Stimulated activated CD4-positive, alpha-beta T cell treated with anti-CD3 and anti-CD28 coated beads, Interleukin-1b, Interleukin-23, amount 100 ng/mL, for 4 hours (primary cell): ENCODE measurements around the gene PPP6R1.
A peak's percentile ranks its signal among the peaks of the same experiment; 100 is the strongest.

Source experiments
- DNase-seq, 2 donors: peaks; one replicate each; pipeline ENCODE4 v3.0.0-alpha.2; 2020; ENCODE audit warnings: low read depth in 2 of 2

The PPP6R1 gene

DNA sequence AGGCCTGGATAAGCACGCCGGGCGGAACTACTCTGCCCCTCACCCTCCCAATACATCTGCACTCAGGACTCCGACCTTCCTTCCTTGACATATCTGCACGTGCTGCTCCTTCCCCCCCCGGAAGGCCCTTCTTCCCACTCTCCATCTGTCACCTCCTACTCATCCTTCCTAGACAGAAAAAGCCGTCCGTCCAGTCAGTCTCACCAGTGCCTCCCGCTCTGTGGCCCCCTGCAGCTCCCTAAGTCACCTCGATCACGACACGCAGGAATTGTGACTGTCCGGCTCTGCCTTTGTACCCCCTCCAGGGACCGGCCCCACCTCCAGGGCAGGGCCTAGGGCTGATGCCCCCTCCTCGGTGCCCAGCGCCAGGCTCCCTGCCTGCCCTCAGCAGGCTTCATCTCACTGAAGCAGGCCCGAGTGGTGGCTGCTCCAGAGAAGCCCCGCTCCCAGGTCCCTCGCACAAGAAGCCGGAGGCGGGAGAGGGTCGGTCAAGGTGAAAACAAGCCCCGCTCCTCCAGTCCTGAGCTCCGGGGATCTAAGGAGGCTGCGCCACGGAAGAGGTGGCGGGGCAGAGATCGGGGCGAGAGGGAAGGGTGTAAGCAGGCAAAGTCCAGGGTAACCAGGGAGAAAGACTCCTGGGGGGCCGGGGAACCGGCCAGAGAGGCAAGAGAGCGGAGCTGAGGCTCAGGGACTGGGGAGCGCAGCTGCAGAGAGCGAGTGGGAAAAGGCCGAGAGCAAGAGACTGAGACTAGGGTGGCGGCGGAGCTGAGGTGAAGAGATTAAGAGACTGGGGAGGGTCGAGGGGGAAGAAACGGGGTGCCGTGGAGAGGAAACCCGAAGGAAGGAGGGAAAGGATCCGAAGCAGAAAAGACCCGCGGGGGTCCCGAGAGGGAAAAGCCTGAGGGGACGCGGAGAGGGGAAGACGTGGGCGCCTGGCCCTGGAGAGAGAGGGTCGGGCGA lies 1.1 kb downstream of the PPP6R1 start:
- peak in 1 of 2 donors; percentile 6 for DNase-seq

DNA sequence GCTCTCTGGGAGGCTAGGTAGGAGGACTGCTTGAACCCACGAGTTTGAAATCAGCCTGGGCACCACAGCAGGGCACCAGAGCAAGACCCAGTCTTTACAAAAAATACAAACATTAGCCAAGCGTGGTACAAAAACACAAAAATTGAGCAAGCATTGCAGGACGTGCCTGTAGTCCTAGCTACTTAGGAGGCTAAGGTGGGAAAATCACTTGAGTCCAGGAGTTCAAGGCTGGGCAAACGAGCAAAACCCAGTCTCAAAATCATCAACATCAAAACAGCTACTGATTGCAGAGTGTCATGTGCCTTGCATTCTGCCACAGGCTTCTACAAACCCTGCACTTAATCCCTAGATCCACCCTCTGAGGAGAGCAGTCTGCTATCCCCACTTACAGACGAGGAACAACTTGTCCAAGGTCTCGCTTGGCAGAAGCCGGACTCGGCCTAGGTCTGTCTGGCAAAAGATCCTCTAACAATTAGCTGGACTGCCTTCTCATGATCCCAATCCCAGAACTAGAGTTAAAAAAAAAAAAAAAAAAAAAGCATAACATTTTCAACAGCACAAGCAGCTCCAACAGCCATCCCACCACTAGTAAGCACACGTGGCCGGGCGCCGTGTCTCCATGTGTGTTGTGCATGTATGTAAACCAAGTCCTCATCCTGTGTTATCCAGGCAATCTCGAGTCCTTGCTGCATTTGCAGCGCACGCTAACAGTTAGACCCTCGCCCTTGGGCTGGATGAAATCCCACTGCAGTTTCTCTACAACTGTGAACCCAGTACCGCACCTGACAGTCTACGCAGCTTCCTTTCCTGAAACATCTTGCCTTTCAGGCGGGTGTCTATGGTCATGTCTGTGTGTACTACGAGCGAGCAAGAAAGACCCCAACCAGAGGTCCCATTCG lies 2.0 kb downstream of the PPP6R1 start:
- no peak for DNase-seq

DNA sequence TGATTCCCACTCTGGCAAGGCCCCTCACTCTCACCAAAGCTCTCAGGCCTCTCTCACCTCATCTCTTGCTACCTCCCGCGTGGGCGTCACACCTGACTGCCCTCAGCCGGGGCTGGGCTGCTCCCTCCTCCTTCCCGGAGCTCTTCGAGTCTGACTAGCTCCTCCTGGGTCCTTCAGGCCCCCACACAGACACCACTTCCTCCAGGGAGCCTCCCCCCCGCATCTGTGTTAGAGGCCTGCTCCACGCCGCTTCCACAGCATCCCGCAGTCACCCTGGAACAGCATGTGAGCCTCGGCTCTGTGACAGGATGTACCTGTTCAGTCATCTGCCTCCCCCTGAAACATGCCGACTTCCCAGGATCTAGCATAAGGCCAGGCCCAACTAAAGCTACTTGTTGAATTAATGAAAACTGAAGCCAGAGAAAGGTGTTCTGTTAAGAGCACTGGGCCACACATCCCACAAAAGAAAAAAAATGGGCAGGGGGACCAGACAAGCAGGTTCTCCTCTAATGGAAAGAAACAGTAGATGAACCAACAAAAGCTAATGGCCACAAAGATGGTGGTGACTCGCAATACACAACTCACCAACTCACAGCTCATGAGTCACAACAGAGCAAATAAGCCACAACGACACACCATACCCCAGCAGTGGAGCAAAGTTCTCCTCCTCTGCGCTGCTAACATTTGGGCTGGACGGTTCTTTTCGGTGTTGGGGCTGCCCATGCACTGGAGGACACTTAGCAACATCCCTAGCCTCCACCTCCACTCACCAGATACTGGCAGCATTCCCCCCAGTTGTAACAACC lies 3.0 kb downstream of the PPP6R1 start:
- DNase-seq = peak; percentile 15 to 45

DNA sequence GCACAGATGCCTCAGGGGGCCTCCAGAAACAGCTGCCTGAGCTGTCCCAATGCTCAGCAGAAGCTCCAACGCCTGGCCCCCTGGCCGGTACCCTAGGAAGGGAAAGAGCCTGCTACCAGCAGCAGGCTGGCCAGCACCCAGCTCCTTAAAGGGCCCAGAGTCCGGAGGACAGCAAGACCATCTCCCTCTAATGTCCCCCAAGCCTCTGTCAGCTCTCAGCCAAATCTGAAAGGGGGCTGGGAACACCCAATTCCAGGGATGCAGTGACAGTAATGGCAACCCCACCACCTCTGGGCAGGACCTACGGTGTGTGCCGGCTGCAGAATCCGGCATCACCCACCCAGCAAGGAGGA lies 4.2 kb downstream of the PPP6R1 start:
- DNase-seq = no peak

DNA sequence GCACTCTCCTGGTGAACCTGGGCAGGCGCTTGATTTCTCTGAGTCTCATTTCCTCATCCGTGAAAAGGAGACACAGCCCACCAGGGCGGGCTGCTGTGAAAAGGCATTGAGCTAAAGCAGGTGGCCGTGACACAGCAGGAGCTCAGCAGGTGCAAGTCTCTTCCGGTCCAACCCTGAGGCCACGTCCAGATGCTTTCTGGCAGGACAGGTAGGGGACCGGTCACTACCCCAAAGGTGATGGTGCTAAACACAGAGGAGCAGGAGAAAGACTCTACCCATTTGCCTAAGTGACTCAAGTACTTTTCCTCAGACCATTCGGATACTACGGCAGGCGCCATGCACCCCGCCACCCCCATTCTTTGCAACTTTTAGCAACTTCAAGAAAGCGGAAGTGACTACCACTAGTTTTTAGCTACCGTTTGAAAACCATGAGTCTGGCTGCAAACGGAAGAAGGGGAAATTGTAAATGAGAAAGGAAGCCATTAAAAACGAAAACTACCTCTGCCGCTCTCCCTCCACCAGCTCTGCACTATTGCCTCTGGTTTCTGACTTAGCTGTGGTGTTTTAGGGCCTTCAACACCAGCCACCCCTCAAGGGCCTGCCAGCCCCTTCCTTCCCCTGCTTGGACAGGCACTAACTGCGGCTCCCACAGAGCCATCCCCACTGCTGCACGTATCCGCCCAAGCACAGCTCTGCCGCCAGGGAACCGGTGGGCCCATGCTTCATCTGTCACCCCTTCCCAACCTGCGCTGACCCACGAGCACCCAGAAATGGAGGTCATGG lies 4.8 kb downstream of the PPP6R1 start:
- DNase-seq = peak; percentile 40 to 41

DNA sequence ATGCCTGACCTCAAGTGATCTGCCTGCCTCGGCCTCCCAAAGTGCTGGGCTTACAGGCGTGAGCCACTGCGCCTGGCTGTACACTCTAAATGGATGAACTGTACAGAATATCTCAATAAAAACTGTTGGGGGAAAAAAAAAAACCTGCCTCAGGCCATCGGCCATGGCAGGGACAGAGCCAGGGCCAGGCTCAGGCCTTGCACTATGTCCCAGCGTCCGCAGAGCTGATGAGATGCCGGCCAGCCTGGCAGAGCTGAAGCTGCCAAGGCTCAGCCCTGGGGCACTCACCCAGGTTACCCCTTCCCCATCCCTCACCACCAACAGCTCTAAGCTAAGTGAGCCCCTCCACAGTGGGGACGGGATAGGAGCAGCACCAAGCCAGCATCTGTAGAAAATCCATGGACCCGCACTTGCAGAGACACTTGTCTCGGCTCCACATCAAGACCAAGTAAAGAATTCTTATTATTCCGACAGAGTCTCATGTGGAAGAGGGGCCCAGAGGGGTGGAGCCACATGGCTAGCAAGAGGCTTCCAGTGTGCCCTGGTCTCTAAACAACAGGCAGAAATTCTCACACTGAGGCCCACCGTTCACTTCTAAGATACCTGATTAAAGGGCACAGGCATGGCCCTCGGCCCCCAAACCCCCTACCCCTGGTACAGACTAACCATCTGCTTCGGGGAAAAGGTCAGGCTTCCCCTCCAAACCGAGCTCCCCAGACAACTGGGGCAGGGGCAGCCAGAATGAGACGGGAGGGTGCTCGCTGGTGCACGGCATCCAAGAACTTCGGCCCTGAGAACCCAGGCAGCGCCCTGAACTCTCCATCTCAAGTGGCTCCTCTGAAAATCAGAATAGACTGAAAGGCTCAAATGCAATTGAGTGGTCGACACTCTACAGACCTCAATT lies 5.8 kb downstream of the PPP6R1 start:
- no peak for DNase-seq

DNA sequence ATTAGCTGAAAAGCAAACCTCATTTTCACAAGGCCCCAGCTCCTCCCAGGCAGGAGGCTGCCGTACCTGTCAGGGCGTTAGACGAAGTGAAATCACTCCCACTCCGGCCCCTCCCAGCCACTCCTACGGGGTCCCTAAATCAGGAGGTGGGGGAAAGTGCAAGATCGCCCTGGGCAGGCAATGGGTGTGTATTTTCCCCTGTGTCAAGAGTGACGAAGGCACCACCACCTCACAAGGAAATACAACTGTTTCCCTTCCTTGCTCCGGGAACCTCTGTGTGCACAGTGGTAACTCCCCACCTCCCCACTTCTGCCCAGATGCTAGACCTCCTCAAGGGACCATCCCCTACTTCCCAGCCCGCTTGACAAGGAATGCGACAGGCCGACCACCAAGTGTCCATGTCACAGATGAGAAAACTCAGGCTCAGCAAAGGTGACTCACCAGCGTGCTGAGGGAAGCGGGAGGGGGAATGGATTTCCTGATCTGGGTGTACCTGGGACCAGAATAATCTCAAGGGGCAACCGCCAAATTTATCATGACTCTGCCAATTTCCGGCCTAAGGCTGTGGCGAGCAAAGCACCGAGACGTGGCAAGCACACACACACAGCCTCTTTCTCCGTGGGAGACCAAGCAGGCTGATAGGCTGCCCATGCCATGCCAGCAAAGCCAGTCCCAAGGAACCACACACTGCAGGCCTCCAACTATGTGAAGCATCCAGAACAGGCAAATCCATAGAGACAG lies 7.3 kb downstream of the PPP6R1 start:
- DNase-seq = peak in 1 of 2 donors; percentile 14

DNA sequence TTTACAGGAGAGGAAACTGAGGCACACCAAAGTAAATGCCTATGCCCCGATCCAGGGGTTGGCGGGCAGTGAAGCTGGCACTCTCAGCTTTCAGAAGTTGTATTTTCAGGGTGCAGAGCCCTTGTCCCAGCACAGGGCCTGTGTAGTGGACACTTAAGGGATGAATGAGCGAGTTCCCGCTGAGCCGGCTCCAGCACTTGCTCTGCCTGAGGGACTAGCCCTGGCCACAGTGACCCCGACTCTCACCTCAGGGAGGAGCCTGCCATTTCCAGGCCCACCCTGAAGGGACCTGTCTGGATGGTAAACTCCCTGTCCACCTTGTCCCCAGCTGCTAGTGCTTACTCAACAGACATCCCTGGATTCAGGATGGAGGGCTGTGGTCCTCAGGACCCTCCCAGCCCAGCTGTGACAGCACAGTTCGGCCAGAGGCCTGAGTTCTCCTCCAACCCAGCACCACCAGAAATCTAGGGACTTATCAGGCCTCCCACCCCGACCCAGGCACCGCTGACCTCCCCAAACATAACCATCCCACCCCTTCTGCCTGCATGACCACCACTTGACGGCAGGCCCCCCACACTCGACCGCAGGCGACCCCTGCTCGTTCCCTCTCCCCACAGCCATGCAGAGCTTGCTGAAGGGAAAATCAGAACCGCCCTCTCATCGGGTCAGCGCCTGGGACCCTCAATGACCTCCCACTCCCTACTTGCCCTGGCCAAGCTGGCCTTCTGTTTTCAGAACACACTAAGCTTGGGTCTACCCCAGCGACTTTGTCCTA lies 8.4 kb downstream of the PPP6R1 start:
- DNase-seq = no peak

DNA sequence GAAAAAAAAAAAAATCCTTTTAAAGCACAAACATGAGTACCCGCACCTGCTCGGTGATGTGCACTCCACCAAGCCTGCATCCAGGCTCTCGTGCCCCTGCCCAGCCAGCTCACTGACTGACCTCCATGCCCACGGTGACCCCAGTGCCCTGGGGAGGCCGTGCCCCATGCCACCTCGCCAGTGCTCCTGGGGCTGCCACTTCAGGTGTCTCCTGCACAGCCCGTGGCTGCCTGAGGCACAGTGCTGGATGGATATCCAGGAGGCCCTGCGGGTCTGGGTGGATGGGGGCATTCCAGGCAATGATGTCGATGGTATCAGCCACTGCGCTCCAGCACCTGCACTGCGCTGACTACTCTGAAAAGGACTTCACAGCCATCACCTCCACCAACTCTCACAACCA lies 9.0 kb downstream of the PPP6R1 start:
- DNase-seq = no peak

DNA sequence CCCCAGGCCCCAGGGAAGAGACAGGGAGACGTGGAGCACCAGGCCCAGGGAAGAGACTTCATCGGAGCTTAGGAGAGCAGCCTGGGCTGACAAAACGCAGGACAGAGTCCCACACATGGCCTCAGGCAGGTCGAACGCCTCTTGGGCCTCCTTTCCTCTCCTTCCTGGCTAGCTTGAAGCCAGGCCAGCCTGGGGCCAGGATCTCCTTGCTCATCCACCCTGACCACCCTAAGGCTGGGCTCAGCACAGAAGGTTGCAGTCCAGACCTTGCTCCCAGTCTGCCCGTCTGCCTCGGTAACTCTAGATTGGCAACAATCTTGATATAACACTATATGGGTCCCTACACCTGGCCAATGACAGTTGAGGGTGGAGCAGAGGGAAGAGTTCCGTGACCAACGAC lies 10.1 kb downstream of the PPP6R1 start:
- no peak for DNase-seq

DNA sequence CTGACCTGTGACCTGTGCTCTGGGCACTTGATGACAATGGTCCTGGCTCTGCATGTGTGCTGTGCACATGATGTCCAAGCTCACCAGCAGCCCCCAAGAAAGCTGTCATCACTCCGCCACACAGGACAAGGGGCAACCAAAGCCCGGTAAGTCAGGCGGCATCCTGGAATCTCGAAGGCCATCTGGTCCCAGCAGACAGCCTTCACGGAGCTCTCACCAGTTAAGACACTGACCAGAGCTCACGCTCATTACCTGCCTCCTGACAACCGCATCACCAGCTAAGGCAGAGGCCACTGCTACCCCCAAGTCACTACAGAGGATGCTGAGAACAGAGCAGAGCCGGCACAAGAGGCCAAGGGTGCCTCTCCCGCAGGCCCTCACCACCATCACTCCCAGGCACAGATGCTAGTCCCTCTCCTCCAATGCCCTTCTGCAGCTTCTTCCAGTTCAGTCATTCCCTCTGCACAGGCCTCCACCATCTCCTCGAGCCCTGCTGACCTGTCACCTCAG lies 10.6 kb downstream of the PPP6R1 start:
- DNase-seq = no peak

DNA sequence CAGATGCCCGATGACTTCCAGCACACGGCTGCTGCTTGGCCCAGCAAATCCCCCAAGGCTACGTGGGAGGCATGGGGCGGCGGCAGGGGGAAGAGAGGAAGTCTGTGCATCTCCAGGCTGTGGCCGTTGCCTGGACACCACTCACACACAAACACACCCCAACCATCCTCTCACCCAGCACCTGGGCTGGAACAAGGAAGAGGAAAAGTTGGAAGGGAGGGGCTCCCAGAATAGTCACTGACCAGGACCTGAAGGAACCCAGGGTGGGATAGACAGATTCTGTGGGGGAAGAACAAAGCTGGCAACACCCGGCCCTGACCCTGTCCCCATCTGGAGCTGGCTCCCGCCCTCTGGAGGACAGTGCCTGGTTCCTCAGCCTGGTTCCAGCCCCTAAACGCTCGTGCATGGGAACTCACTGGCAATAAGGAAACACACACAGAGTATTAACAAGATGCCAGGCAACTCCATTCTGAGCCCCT lies 11.2 kb downstream of the PPP6R1 start:
- DNase-seq = no peak

DNA sequence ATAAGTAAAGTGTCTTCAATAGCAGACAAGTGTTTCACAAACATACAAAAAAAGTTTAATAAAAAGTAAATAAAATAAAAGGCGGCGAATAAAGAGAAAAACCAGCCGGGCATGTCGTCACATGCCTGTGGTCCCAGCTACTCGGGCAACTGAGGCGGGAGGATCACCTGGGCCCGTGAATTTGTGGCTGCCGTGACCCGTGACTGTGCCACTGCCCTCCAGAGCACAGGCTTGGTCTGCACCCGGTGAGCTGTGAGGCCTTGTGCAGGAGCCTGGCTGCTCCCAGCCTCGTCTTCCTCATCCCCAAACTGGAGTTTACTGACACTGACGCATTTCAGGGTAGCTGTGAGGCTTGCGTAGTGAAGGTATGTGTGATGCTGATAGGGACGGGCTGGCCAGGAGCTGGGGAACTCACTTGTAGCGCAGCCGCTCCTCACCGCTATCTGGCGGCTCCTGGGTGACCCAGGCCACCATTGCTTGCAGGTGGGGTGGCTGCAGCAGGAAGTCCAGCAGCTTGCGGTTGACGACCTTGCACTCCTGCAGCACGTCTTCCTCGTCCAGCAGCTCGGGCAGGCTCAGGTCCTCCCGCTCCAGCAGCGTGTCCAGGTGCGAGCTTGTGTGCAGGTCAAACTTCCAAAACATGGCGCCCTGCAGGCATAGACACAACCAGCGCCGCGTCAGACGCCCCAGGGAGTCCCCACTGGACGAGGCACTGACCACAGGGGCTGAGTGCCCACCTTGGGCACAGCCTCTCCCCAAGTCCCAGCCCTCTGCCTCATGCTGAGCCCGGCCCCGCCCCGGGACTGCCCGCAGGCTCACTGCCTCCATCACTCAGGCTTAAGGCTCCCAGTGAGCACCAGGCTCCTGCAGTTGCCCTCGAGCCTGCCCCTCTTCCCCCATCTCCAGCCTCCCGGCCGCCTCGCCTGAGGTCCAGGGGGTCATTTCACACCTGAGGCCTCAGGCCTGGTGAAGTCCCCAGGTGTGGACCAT lies 12.1 kb downstream of the PPP6R1 start:
- DNase-seq = no peak

DNA sequence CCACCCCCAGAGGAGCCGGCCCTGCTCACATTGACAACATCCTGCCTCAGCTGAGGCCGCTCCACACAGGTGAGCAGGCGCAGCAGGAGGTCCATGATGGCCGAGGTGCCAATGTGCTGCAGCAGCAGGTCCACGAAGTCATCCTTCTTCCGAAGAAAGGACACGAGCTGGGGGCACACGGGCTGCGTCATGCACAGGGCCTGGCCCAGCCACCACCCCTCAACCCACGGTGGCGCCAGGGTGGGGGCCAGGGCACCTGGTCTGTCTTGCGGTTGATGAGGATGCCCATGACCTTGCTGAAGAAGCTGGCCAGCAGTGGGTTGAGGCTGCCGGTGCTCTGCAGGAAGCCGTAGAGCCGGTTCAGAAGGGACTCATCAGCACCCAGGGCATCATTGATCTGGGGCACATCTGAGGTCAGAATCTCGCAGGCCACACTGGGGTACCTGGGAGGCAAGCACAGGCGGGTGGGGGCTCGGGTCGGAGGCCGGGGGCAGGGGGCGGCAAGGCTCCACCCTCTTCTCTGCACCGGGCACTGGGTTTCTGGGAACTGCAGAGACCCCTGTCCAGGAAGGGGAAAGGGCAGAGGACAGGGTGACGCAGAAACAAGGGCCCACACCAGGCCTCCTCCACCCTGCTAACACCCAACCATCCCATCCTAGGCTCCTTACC lies 13.4 kb downstream of the PPP6R1 start:
- DNase-seq = no peak

DNA sequence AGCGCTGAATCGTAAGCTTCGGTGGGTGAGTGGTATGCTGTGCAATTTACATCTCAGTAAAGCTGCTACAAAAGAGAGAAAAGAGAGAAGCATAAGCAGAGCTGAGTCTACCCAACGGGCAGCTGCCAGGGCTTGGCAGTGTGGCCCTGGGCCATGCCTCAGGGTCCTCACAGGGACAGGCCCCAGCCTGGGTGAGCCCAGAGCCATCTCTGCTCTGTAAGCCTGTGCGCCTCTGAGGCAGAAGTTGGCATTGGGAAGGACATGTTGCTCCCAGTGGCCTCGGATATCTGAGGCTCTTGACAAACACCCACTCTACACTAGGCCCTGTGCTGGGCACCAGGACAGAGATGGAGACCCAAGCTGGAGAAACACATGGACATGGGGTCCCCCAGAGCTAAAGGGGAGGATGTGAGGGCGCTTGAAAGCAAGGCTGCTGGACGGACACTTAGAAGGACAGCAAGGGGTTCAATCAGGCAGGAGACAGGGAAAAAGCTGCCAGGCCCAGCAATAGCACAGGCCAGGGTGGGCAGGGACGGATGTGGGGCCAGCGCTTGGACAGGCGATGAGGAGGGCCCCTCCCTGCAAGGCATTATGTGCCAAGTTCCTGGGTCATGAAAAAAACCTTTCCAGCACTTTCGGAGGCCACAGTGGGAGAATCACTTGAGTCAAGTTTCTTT lies 14.7 kb downstream of the PPP6R1 start:
- no peak for DNase-seq

DNA sequence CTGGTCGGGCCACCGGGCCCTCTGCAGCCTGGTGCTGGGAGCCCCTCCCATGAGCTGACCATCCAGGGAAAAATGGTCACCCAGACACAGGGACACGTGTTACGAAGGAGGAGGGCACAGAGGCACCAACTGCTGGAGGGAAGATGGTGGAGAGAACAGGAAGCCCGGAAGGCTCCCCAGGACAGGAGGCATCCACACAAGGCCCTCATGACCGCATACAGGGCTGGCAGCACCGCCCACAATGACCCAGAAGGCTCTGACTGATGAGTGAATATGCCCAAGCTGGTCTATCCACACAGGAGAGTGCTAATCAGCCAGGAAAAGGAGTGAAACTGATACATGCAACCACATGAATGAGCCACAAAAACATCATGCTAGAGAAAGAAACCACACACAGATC lies 16.3 kb downstream of the PPP6R1 start:
- DNase-seq = no peak
